Stimulated activated CD4-positive, alpha-beta T cell treated with anti-CD3 and anti-CD28 coated beads, Interleukin-15, amount 100 ng/mL, for 24 hours (primary cell): ENCODE measurements around the gene CAMSAP3.

Experiments used
- DNase-seq: peaks from one replicate; pipeline ENCODE4 v3.0.0-alpha.2; 2020

The CAMSAP3 gene

GRCh38 chr19:7648265-7649014 lies 52.8 kb downstream of the CAMSAP3 start:
- DNase-seq: no peak

GRCh38 chr19:7650148-7650547 lies 54.5 kb downstream of the CAMSAP3 start:
- DNase-seq: no peak

- DNase-seq: peak; percentile 84
These were observed 56.5 kb downstream of the CAMSAP3 start for GRCh38 chr19:7652061-7652641.

- no peak for DNase-seq
These were observed 58.7 kb downstream of the CAMSAP3 start for GRCh38 chr19:7654401-7654800.

GRCh38 chr19:7655581-7655980 lies 59.9 kb downstream of the CAMSAP3 start:
- no peak for DNase-seq

GRCh38 chr19:7657131-7657751 lies 61.6 kb downstream of the CAMSAP3 start:
- DNase-seq: peak; percentile 57

GRCh38 chr19:7658219-7658686 lies 62.6 kb downstream of the CAMSAP3 start:
- DNase-seq: peak; percentile 60

GRCh38 chr19:7661744-7662538 lies 66.3 kb downstream of the CAMSAP3 start:
- no peak for DNase-seq

GRCh38 chr19:7662657-7663056 lies 67.0 kb downstream of the CAMSAP3 start:
- DNase-seq: no peak

- DNase-seq: no peak
These were observed 68.0 kb downstream of the CAMSAP3 start for GRCh38 chr19:7663706-7664105.

GRCh38 chr19:7665076-7665475 lies 69.4 kb downstream of the CAMSAP3 start:
- no peak for DNase-seq
